CD4-positive, alpha-beta T cell treated with Interleukin-4 for 1 hour (primary cell): ENCODE data around the gene GMPS.
"Not testable (repeated sequence)": the region's sequence is repeated elsewhere in the genome, so short reads cannot be mapped to it uniquely, and the experiment has no call there.

Experiments used
- DNase-seq, 2 donors: peaks; one replicate each; pipeline ENCODE4 v3.0.0-alpha.2; 2020 to 2022

The GMPS gene

DNA sequence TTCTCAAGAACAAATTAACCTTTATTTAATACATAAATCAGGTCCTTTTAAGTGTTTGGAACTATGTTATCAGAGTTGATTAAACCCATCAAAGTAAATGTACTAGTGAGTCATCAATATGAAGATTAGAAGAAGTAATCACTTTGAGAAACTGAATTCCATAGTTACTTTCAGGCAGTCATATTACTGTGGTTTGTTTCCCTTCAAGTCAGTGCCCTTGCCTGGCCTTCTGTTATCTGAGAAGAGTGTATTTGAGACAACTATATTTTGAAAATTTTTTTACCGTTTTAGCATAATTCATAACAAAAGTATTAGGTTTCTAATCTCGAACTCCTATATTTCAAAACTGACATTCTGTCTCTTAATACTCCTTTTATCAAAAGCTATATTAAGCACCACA, 73.6 kb downstream of the GMPS start:
- DNase-seq, result no peak

DNA sequence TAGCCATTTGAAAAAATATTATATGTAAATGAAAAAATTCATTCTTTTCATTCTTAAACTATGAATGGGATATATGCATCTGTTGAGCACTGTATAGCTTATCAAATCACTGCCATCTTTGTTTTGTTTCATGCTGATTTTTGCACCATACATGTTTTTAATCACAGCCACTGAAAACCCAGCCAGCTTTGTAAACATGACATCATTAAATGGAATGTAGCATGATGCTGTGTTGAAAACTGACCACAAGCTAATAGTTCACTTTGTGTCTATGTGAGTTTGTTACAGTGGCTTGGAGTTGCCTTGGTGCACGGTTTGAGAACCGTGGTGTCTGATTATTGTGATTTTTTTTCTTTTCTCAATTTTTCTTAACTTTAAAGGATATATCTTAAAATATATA, 75.7 kb downstream of the GMPS start:
- DNase-seq, result no peak

DNA sequence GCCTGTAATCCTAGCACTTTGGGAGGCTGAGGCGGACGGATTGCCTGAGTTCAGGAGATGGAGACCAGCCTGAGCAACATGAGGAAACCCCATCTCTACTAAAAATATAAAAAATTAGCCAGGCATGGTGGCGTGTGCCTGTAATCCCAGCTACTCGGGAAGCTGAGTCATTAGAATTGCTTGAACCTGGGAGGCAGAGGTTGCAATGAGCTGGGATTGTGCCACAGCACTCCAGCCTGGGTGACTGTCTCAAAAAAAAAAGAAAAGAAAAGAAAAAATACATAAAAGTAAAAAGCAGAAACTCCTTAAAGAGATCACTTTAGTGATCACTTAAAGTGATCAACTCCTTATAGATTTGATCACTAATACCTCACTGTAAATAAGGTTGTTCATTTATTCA, 78.0 kb downstream of the GMPS start:
- no peak for DNase-seq

DNA sequence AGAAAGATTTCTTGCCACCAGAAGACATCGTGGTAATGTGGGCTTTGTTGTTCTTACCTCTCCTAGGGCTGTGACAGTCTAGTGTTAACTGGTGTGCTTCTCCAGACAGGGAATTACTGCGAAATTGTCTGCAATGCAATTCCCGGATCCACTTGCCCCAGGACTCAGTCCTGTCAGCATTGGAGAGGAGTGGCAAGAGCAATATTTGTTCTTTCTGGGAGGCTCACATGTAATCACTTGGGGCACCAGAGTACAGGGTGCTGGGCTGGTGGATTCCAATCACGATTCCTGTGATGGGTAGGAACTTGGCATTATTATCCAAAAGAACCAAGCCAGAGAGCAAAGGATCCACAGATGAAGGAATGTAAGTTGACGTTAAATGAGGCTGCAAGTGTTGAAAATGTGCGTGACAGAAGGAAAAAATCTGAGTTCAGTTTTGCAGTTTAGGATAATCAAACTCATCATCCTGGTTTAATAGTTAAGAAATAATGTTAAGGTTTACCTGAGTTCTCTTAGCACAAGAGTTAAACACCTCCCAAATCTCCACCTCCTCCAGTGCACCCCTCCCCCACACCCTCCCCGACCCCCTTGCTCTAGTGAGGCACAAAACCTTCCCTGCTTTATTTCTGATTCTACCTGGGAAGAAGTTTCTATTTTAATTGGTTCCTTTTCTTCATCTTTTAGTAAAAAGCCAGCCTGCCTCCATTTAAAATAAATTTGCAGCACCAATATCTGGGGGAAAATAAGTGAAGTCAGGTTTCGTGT, 79.2 kb downstream of the GMPS start:
- no peak for DNase-seq

DNA sequence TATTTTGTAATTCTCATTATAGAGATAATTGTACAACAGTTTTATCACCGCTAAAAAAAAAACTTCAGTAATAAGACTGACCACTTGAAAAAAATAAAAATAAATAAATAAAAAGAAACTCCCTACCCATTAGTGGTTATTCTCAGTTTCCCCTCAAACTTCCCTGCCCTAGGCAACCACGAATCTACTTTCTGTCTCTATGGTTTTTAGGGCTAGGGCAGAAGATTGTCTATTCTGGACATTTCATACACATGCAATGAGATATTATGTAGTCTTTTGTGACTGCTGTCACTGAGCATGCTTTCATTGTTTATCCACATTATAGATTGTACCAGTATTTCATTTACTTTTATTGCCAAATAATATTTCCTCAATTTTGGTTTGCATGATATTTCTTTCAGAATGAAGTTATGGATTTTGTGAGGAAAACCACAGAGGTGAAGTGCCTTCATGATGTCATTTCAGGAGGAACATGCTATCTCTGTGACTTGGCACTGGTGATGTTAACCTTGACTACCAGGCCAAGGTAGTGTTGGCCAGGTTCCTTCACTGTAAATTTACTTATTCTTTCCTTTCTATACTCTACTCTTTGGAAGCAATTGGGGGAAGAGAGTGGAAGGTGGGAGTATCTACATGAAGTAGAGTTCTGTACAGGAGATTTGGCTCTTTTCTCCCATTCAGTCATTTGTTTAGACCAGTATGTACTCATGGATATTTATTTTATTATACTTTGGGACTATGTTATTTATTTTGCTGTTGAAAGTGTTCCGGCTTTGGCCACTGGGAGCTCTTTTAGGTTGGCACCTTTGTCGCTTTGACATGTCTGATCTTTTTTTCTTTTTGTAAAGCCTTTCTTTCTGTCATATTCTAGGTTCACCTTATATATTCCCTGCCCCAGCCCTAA, 86.3 kb downstream of the GMPS start:
- no peak for DNase-seq

DNA sequence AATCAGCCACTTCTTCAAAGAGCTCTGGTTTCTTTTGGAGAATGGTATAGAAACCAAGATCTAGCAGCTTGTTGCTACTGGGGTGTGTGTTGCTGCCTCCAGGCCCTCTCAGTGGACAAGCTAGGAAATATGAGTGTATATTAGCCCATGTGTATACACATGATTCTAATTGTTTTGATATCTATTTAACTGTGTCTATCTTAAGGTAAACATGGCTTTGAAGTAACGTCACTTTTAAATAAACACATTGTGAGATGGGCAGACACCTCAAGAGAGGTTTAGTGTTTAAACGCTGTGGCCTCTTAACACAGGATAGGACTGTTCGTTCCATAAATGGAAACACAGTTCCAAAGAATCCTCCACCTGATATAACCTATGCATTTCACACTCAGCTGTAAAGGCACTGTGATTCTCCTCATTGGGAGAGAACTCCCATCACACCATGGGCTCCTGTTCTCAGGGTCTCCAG, 87.0 kb downstream of the GMPS start:
- no peak for DNase-seq

DNA sequence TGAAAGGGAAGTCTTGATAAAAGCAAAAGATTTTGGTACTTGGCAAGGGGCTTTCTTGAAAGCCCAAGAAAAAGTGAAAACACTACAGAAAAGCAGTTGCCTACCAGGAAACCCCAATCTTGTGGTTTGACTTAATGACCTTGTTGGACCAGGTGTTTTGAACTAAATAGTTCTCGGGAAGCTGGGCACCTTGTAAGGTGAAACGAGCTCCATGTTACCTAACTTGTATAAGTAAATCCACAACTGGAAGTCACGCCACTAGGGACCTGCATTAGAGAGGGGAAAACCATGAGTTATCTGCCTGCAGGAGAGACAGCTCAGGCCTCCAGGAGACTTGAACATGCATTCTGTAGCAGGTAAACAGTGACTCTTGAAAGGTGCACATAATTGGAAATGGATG, 88.2 kb downstream of the GMPS start:
- DNase-seq, result no peak

DNA sequence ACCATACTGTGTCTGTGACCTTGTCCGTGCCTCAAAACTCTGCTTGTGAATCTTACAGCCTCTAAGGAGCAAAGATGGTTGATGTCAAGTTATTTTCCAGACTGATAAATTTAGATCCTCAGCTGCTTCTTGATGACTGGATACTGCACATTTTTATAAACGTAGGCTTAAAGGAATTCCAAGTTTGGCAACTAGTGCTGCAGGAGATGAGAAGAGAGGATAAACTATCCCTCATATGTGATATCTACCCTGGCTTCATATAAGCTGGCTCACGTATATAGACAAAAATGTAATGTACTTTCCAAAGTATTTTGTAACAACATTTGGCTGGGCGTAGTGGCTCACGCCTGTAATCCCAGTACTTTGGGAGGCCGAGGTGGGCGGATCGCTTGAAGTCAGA, 89.6 kb downstream of the GMPS start:
- no peak for DNase-seq

DNA sequence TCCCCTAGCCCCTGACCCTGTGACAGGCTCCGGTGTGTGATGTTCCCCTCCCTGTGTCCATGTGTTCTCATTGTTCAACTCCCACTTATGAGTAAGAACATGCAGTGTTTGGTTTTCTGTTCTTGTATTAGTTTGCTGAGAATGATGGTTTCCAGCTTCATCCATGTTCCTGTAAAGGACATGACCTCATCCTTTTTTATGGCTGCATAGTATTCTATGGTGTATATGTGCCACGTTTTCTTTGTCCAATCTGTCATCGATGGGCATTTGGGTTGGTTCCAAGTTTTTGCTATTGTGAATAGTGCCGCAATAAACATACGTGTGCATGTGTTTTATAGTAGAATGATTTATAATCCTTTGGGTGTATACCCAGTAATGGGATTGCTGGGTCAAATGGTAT, 90.6 kb downstream of the GMPS start:
- not testable (repeated sequence) for DNase-seq

DNA sequence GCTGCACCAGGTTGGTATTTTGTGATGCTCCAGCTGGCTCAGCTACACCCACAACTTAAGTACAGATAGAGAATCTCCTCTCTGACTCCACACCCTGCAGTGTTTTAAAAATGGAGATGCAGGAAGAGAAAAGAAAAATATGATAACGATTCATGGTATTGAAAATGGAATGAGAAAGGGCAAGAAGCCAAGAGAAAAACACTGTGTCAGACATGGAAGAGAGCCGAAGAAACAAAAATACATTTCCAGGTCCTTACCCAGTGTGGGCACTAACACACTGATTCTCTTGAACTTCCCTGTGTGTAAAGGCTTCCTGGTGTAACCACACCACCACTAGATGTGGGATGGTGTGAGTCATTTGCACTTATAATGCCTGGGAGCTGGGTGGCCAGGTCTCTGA, 93.1 kb downstream of the GMPS start:
- DNase-seq, result no peak

DNA sequence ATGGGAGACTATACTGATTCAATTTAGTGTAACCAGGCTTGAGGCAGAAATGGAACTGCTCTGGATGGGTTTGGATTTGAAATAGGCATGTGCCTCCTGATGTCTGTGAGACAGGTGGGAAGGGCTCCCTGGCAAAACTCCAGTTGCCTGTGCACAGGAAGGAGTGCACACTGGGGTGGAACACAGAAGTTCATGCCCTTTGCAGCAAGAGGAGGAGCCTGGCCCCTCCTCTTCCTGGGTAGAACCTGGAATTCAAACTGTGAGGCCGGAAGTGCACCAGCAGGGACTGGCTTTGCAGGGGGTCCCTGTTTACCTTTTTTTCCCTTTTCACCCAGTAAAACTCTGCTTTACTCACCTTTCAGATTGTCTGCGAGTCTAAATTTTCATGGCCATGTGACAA, 99.9 kb downstream of the GMPS start:
- no peak for DNase-seq

DNA sequence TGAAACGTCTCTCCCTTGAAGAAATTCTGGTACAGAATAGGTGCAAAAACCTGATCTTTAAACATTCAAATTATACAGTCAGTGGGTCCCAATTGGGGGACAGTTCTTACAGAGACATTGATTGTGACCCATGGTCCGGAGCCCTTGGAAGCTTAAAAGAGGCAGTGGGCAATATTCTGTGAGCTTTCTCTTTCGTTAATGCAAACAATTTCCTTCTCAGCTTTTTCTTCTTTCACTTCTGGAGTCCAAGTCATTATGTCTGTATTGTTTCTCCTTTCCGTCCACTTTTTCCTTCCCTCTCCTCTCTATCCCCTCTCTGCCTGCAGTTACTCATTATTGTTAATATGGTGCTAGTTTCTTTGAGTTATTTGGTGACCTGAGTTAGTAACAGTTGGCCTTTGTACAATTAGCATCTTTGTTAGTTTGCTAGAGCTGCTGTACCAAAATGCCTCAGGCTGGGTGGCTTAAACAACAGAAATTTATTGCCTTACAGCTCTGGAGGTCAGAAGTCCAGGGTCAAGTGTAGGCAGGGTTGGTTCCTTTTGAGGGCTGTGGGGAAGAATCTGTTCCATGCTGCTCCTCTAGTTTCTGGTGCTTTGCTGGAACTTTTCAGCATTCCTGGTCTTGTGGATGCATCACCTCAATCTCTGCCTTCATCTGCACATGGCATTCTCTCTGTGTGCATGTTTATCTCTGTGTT, 102.6 kb downstream of the GMPS start:
- DNase-seq, result no peak

DNA sequence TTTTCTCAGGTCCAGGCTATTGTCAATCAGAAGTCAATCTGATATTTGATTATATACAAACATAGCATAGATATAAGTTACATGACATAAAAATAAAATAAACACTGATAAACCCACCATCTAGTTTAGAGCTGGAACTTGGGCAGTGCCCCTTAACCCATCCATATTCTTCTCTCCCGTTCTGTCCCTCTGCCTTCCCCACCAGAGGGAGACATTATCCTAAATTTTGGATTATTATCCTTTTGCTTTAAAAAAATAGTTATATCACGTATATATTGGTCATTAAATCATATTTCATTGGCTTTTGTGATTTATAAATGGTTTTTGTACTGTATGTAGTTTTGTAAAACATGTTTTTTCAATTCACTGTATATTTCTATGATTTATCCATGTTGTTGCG, 107.9 kb downstream of the GMPS start:
- no peak for DNase-seq

DNA sequence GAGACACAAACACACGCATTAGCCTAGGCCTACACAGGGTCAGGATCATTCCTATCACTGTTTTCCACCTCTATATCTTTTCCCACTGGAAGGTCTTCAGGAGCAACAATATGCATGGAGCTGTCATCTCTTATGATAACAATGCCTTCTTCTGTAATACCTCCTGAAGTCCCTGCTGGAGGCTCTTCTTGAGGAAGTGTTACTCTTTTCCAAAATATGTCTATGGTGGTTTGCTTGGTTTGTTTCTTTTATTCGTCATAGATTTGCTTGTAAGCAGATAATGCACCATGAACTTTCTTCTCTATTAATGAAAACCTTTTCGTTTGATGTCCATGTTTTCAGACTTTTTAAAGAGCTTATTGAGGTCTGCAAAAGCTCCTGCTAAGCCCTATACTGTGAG, 109.3 kb downstream of the GMPS start:
- DNase-seq, result no peak

DNA sequence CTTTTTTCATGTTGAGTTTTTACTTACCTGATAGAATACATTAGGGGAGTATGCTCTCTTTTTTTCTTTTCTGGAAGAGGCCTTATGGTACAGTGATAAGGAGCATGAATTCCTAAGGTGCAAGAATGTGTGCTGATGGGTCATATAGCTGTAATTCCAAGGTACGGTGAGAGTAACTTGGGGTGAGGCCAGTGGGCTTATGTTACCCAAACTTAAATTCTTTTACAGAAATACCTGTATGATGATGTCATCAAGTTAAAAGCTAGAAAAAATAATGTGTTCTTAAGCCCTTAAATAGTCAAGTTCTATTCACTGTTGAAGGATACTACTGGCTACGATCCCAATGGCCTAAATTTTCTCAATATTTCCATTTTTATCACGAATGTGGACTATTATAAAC, 111.2 kb downstream of the GMPS start:
- DNase-seq, result no peak

DNA sequence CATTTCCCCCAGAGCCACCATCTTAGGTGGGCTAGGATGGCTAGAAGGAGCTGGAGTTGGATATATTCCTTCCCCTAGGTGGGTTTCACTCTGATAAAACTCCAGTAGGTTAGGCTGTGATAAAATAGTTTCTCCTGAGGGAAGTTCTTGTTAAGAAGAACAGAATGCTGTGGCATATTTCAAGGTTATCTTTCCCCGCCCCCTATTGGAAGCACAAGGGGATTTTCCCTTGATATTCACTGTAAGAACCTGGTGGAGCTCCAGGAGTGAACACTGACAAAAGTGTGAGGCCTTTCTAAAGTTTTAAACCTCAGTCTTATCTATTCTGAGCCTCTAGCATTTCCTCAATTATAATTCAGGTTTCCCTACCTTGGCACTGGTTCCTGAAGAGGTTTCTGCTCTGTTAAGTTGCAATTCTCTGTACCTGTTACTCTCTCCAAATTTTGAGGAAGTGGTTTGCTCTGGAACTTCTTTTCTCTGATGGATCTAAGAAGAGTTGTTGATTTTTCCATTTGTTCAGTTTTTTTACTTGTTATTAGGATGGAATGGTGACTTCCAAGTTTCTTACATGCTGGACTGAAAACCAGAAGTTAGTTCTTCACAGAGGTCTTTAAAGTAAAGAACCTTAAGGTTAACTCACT, 113.5 kb downstream of the GMPS start:
- no peak for DNase-seq

DNA sequence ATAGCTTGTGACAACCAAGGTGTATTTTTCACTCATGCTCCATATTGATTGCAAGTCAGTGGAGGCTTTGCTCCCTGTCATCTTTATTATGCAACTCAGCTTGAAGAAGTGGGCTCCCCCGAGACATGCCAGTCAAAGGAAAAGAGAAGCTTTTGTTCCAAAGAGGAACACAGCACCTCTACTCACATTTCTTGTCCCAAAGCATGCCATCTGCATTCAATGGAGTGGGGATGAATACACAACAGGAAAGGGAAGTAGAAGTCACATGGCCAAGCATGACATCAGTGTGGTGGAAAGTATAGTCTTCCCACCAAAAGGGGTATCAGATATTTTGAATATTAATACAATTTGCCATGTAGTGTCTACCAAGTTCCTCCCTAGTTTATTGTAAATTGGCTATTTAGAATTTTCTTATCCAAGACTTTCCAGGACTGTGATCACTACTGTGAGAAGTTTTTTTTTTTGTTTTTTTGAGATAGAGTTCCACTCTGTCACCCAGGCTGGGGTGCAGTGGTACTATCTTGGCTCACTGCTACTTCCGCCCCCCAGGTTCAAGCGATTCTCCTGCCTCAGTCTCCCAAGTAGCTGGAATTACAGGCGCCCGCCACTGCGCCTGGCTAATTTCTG, 114.5 kb downstream of the GMPS start:
- DNase-seq, result no peak

DNA sequence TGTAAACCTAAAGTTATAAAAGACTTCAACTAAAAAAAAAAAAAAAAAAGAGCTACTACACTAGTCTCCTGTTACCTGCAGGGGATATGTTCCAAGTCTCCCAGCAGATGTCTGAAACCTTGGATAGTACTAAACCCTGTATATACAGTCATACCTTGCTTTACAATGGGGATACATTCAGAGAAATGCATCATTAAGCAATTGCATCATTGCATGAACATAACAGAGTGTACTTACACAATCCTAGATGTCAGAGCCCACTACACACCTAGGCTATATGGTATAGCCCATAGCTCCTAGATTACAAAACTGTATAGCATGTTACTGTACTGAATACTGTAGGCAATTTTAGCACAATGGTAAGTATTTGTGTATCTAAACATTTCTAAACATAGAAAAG, 119.1 kb downstream of the GMPS start:
- DNase-seq, result no peak

DNA sequence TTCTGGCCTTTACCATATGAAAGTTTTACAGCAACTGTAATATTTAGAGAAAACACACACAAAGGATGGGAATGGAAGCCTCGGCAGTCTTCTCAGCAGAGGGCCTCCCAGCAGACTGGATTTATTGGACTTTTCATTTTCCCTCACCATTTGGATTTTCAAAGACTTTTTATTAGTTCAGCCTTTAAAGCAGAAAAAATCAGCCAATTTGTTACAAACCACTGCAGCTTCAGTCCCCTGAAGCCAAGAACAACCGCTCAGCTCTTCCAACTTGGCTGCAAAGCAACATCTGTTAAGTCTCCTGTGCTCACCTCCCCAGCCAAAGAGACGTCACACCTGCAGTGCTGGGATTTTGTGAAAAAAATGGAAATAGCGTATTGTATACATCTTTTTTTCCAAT, 120.8 kb downstream of the GMPS start:
- no peak for DNase-seq

DNA sequence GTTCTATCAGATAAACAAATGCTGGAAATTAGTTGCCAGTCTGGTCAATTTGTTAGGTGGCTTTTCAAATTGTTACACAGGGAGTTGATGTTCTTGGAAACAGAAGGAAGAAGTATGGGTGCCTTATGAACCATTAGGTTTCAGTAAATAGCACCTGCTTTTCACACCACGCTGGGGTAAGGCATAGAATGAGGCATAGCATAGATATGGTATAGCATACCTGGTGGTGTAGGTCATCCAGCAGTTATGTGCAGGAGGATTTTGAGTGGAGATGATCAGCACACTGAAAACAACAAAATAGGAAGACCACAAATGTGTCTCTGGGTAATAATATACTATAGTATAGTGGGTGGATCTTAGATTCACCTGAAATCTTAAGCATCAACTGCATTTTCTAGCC, 121.4 kb downstream of the GMPS start:
- DNase-seq, result no peak
